ENCODE data around the gene PAPSS1. TPM values are rescaled to one million over a fixed set of nuclear protein-coding genes. Genes with fewer than 3 reads are reported as not detected.

PAPSS1 gene
- total RNA-seq, 4 donors from 2014 or later = 40.4 to 80.8 (median 49.5) TPM

- H3K36me3 ChIP-seq = peaks cover 0 to 19% (median 0%) of the 10 kb centered on the region in 3 donors
- H3K4me3 ChIP-seq = no peak overlapping the region
- WGBS, 2 donors = 98 to 99% methylated on average over 4 of the region's 4 CpGs
- no peak for DNase-seq (ENCODE audit: low spot score in 2 of 2)
- H3K9me3 ChIP-seq = peaks cover 0 to 10% (median 0%) of the 10 kb centered on the region in 4 donors
- no peaks in the 10 kb centered on the region for H3K27me3 ChIP-seq
- no peak overlapping the region for H3K27ac ChIP-seq
- TF ChIP-seq CTCF (IDR thresholded peaks at IDR 0.05) (no peak), EP300 (IDR thresholded peaks at IDR 0.05) (no peak), POLR2A (IDR thresholded peaks at IDR 0.05) (no peak)
- peaks cover 0 to 12% (median 2%) of the 10 kb centered on the region in 4 donors for H3K4me1 ChIP-seq
Observed at GRCh38 chr4:107625391-107625902, 94.6 kb downstream of the PAPSS1 start.

- H3K27me3 ChIP-seq = no peaks in the 10 kb centered on the region
- no peak for TF ChIP-seq CTCF (IDR thresholded peaks at IDR 0.05)
- peaks cover 0 to 11% (median 0%) of the 10 kb centered on the region in 3 donors for H3K36me3 ChIP-seq
- H3K4me1 ChIP-seq = peaks cover 0 to 17% (median 2%) of the 10 kb centered on the region in 4 donors
- H3K27ac ChIP-seq = no peak overlapping the region
- H3K9me3 ChIP-seq = peaks cover 0 to 10% (median 0%) of the 10 kb centered on the region in 4 donors
- H3K4me3 ChIP-seq = no peak overlapping the region
- no peak for DNase-seq (ENCODE audit: low spot score in 2 of 2)
- WGBS, 2 donors = 93 to 95% methylated on average over 2 of the region's 2 CpGs
Observed at GRCh38 chr4:107624024-107624423, 96.0 kb downstream of the PAPSS1 start.

- TF ChIP-seq CTCF (IDR thresholded peaks at IDR 0.05) = no peak
- H3K27ac ChIP-seq = no peak overlapping the region
- peaks cover 0 to 18% (median 0%) of the 10 kb centered on the region in 4 donors for H3K4me1 ChIP-seq
- H3K36me3 ChIP-seq = peaks cover 0 to 11% (median 0%) of the 10 kb centered on the region in 3 donors
- DNase-seq (ENCODE audit: low spot score in 2 of 2) = no peak
- peaks cover 0 to 10% (median 0%) of the 10 kb centered on the region in 4 donors for H3K9me3 ChIP-seq
- no peaks in the 10 kb centered on the region for H3K27me3 ChIP-seq
- no peak overlapping the region for H3K4me3 ChIP-seq
- 94% methylated on average over 2 of the region's 2 CpGs for WGBS, 2 donors
Observed at GRCh38 chr4:107622006-107622405, 98.0 kb downstream of the PAPSS1 start.

- 81 to 91% methylated on average over 2 of the region's 2 CpGs for WGBS, 2 donors
- Histone ChIP-seq H3K4me3 (no peak overlapping the region), H3K36me3 (peaks cover 0 to 11% (median 0%) of the 10 kb centered on the region in 3 donors), H3K27me3 (no peaks in the 10 kb centered on the region), H3K4me1 (peaks cover 0 to 18% (median 0%) of the 10 kb centered on the region in 4 donors), H3K9me3 (peaks cover 0 to 10% (median 0%) of the 10 kb centered on the region in 4 donors), H3K27ac (peak overlapping the region in 1 of 4 donors; percentile 50)
- DNase-seq (ENCODE audit: low spot score in 2 of 2) = no peak
- TF ChIP-seq EP300 (IDR thresholded peaks at IDR 0.05) (no peak), CTCF (IDR thresholded peaks at IDR 0.05) (no peak), POLR2A (IDR thresholded peaks at IDR 0.05) (no peak)
Observed at GRCh38 chr4:107619731-107620130, 100.3 kb downstream of the PAPSS1 start.

GRCh38 chr4:107619066-107619465, 101.0 kb downstream of the PAPSS1 start:
- Histone ChIP-seq H3K36me3 (peaks cover 0 to 15% (median 0%) of the 10 kb centered on the region in 3 donors), H3K9me3 (peaks cover 0 to 10% (median 0%) of the 10 kb centered on the region in 4 donors), H3K4me3 (no peak overlapping the region), H3K27ac (peak overlapping the region in 2 of 4 donors; percentile 22 to 50), H3K4me1 (peaks cover 0 to 18% (median 0%) of the 10 kb centered on the region in 4 donors), H3K27me3 (no peaks in the 10 kb centered on the region)
- TF ChIP-seq CTCF (IDR thresholded peaks at IDR 0.05) = no peak
- TF ChIP-seq EP300 (IDR thresholded peaks at IDR 0.05) = peak in 1 of 2 donors; percentile 74
- 35 to 37% methylated on average over 2 of the region's 2 CpGs for WGBS, 2 donors
- peak in 1 of 2 donors; percentile 38 for DNase-seq (ENCODE audit: low spot score in 2 of 2)

Measured in tibial nerve (tissue), 4 donors.